ENCODE measurements around the gene MAP3K21.

- no peak for TF ChIP-seq POLR2A (IDR thresholded peaks at IDR 0.05)
- TF ChIP-seq, protein P1, sequence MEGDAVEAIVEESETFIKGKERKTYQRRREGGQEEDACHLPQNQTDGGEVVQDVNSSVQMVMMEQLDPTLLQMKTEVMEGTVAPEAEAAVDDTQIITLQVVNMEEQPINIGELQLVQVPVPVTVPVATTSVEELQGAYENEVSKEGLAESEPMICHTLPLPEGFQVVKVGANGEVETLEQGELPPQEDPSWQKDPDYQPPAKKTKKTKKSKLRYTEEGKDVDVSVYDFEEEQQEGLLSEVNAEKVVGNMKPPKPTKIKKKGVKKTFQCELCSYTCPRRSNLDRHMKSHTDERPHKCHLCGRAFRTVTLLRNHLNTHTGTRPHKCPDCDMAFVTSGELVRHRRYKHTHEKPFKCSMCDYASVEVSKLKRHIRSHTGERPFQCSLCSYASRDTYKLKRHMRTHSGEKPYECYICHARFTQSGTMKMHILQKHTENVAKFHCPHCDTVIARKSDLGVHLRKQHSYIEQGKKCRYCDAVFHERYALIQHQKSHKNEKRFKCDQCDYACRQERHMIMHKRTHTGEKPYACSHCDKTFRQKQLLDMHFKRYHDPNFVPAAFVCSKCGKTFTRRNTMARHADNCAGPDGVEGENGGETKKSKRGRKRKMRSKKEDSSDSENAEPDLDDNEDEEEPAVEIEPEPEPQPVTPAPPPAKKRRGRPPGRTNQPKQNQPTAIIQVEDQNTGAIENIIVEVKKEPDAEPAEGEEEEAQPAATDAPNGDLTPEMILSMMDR (IDR thresholded peaks at IDR 0.05), result no peak
Measured at GRCh38 chr1:233290396-233291034, 37.0 kb upstream of the MAP3K21 start.
